ENCODE data around the gene SALL3.

GRCh38 chr18:78960709-78961108 is 18.9 kb upstream of the SALL3 start:
- no peak for TF ChIP-seq POLR2A (IDR thresholded peaks at IDR 0.05)
- TF ChIP-seq, protein P1, sequence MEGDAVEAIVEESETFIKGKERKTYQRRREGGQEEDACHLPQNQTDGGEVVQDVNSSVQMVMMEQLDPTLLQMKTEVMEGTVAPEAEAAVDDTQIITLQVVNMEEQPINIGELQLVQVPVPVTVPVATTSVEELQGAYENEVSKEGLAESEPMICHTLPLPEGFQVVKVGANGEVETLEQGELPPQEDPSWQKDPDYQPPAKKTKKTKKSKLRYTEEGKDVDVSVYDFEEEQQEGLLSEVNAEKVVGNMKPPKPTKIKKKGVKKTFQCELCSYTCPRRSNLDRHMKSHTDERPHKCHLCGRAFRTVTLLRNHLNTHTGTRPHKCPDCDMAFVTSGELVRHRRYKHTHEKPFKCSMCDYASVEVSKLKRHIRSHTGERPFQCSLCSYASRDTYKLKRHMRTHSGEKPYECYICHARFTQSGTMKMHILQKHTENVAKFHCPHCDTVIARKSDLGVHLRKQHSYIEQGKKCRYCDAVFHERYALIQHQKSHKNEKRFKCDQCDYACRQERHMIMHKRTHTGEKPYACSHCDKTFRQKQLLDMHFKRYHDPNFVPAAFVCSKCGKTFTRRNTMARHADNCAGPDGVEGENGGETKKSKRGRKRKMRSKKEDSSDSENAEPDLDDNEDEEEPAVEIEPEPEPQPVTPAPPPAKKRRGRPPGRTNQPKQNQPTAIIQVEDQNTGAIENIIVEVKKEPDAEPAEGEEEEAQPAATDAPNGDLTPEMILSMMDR (IDR thresholded peaks at IDR 0.05 in 8 of 11, conservative IDR thresholded peaks at IDR 0.05 in 3 of 11), result no peak
